ENCODE data around the gene BASP1.

Gene BASP1

DNA sequence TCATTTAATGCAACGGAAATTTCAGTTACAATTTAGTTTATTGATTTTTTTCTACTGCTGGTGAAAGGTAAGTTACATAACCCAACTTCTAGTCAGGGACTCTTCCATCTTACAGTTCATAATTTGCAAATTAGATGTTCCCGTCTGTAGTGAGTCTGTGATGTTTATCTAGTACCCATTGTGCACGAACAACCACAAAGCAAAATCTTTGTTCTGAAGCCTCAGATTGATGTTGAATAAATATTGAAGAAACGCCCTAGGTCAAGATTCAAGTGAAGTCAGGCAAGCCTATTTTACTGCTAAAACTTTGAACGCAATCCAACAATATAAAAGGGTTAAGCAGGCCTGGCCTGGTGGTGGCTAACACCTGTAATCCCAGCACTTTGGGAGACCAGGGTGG is 43.1 kb downstream of the BASP1 start:
- H3K9me3 Mint-ChIP-seq: peaks cover 73% of the 10 kb centered on the region
- no peaks in the 10 kb centered on the region for H3K4me1 Mint-ChIP-seq
- no peak overlapping the region for H3K27ac Mint-ChIP-seq
- H3K27me3 Mint-ChIP-seq (ENCODE audit: low read depth, poor library complexity): no peaks in the 10 kb centered on the region
- TF ChIP-seq CTCF (IDR thresholded peaks at IDR 0.05): no peak
- peaks cover 97% of the 10 kb centered on the region for H3K36me3 Mint-ChIP-seq (ENCODE audit: low read depth)
- no peak overlapping the region for H3K4me3 Mint-ChIP-seq
- DNase-seq: no peak

GRCh38 chr5:17261075-17261474 is 43.6 kb downstream of the BASP1 start:
- H3K27ac Mint-ChIP-seq: no peak overlapping the region
- DNase-seq: no peak
- H3K27me3 Mint-ChIP-seq (ENCODE audit: low read depth, poor library complexity): no peaks in the 10 kb centered on the region
- H3K4me1 Mint-ChIP-seq: no peaks in the 10 kb centered on the region
- TF ChIP-seq CTCF (IDR thresholded peaks at IDR 0.05): no peak
- no peak overlapping the region for H3K4me3 Mint-ChIP-seq
- H3K9me3 Mint-ChIP-seq: peaks cover 68% of the 10 kb centered on the region
- H3K36me3 Mint-ChIP-seq (ENCODE audit: low read depth): peaks cover 97% of the 10 kb centered on the region

- no peak overlapping the region for H3K4me3 Mint-ChIP-seq
- H3K36me3 Mint-ChIP-seq (ENCODE audit: low read depth): peaks cover 95% of the 10 kb centered on the region
- peaks cover 47% of the 10 kb centered on the region for H3K9me3 Mint-ChIP-seq
- TF ChIP-seq CTCF (IDR thresholded peaks at IDR 0.05): no peak
- no peak overlapping the region for H3K27ac Mint-ChIP-seq
- H3K4me1 Mint-ChIP-seq: peaks cover 5% of the 10 kb centered on the region
- no peak for DNase-seq
- no peaks in the 10 kb centered on the region for H3K27me3 Mint-ChIP-seq (ENCODE audit: low read depth, poor library complexity)
These were observed 47.6 kb downstream of the BASP1 start for GRCh38 chr5:17265041-17265440.

GRCh38 chr5:17267106-17267505 is 49.7 kb downstream of the BASP1 start:
- H3K4me3 Mint-ChIP-seq: no peak overlapping the region
- H3K27ac Mint-ChIP-seq: peak overlapping the region; percentile 80
- TF ChIP-seq CTCF (IDR thresholded peaks at IDR 0.05): no peak
- H3K9me3 Mint-ChIP-seq: peaks cover 33% of the 10 kb centered on the region
- peaks cover 5% of the 10 kb centered on the region for H3K4me1 Mint-ChIP-seq
- no peak for DNase-seq
- peaks cover 89% of the 10 kb centered on the region for H3K36me3 Mint-ChIP-seq (ENCODE audit: low read depth)
- no peaks in the 10 kb centered on the region for H3K27me3 Mint-ChIP-seq (ENCODE audit: low read depth, poor library complexity)

DNA sequence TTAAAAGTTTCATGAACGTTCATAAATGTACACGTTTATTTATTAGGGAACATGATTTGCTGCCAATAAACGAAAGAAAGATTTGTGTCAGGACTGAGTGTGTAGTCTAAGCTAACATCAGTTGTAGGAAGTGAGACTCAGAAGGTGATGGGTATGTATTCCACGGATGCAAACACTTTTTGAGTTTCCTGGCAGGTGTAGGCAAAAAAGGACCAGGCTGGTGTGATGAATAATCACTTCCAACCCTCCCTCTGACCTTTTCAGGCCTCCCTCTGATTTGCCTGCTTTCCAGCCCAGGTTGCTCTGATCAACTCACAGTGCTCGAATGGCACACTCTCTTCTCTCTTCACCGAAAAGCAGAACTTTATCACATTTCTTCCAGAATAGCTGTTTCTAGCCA is 51.8 kb downstream of the BASP1 start:
- peaks cover 71% of the 10 kb centered on the region for H3K36me3 Mint-ChIP-seq (ENCODE audit: low read depth)

More for the DNA sequence above, 51.8 kb downstream of the BASP1 start:
- Mint-ChIP-seq H3K4me3 (no peak overlapping the region), H3K27me3 (ENCODE audit: low read depth, poor library complexity) (no peaks in the 10 kb centered on the region), H3K9me3 (peaks cover 19% of the 10 kb centered on the region), H3K27ac (no peak overlapping the region), H3K4me1 (peaks cover 5% of the 10 kb centered on the region)
- no peak for TF ChIP-seq CTCF (IDR thresholded peaks at IDR 0.05)
- DNase-seq: no peak

Measured in nephron progenitor cell (in vitro differentiated cells).